ENCODE data around the gene FKBP10.
A peak's percentile ranks its signal among the peaks of the same experiment; 100 is the strongest.
"Not testable (repeated sequence)": the region's sequence is repeated elsewhere in the genome, so short reads cannot be mapped to it uniquely, and the experiment has no call there.

Gene FKBP10

DNA sequence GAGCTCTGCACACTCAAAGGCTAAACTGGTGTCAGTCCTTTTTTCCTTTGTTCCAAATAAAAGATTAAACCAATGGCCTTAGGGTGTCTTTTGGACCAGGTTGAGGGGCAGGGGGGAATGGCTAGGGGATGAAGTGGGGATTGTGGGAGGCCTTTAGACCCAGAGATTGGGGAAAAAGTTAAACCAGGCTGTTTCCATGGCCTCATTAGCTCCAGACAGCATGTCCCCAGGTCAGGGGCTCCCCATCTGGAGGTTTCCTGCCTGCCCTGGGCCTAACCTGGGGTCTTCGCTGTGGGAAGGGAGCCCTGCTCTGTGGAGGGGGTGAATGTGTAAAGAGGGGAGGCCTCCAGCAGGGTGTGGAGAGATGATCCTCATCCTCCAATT is 10.3 kb downstream of the FKBP10 start:
- TF ChIP-seq, protein P1, sequence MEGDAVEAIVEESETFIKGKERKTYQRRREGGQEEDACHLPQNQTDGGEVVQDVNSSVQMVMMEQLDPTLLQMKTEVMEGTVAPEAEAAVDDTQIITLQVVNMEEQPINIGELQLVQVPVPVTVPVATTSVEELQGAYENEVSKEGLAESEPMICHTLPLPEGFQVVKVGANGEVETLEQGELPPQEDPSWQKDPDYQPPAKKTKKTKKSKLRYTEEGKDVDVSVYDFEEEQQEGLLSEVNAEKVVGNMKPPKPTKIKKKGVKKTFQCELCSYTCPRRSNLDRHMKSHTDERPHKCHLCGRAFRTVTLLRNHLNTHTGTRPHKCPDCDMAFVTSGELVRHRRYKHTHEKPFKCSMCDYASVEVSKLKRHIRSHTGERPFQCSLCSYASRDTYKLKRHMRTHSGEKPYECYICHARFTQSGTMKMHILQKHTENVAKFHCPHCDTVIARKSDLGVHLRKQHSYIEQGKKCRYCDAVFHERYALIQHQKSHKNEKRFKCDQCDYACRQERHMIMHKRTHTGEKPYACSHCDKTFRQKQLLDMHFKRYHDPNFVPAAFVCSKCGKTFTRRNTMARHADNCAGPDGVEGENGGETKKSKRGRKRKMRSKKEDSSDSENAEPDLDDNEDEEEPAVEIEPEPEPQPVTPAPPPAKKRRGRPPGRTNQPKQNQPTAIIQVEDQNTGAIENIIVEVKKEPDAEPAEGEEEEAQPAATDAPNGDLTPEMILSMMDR (IDR thresholded peaks at IDR 0.05; ENCODE audit: low read depth, low read length): no peak
- no peak for DNase-seq (ENCODE audit: extremely low read depth, low read depth)

DNA sequence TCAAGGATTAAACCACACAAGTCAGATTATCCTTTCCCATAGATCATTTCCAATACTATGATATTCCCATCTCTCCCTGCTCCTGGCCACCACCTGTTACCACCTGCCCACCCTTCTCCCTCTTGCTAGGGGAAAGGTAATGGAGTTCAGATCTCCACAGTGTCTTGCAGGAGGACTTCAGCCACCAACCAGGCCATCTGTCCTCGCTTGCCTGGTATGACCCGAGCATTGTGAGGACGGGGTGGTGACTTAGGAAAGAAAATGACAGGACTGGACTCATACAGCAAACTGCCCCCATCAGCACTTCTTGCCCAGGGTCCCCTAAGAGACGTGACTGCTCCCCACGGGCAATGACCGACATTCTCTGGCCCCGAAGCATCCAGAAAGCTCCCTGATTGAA is 10.8 kb downstream of the FKBP10 start:
- TF ChIP-seq, protein P1 (IDR thresholded peaks at IDR 0.05; ENCODE audit: low read depth, low read length): no peak
- no peak for DNase-seq (ENCODE audit: extremely low read depth, low read depth)

DNA sequence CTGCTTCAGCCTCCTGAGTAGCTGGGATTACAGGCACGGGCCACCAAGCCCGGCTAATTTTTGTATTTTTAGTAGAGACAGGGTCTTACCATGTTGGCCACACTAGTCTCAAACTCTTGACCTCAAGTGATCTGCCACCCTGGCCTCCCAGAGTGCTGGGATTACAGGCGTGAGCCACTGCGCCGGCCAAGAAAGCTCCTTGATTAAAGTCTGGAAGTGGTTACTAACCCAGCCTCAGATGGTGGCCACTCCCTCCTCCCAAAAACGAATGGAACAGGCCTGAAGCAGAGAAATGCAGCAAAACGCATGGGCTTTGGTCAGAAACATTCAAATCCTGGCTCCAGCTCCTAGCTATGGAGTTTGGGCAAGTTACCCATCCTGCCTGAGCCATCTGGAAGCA is 11.3 kb downstream of the FKBP10 start:
- TF ChIP-seq, protein P1 (IDR thresholded peaks at IDR 0.05; ENCODE audit: low read depth, low read length): no peak
- peak; percentile 44 for DNase-seq (ENCODE audit: extremely low read depth, low read depth)

DNA sequence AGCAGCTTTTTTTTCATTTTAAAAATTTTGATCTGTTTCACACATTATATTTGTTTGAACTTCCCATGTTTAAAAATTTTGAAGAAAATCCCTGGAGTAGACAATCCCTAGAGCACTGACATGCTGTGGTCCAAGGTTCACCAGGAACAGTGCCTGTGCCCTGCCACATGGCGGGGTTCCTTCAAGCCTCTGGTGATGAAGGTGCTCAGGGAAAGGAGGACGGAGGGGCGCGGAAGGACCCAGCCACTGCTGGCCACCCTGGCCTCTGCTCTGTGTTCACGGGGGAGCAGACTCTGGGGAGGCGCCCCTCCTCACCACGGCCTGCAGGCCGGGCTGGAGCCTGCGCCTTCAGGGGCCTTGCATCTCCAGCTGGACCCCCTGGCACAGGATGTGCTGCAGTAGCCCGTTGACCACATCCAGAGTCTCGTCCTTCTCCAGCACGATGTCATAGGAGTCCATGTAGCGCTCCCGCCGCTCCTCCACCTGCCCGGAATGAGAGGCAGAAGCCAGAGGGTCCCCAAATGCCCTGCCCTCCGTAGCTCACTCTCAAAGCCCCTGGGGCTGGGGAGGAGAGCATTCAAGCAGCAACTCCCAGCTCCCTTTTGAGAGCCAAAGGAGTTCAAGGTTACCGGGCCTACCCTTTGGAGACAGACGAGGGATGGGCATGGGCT is 12.5 kb downstream of the FKBP10 start:
- no peak for DNase-seq (ENCODE audit: extremely low read depth, low read depth)
- TF ChIP-seq, protein P1 (IDR thresholded peaks at IDR 0.05; ENCODE audit: low read depth, low read length): no peak

DNA sequence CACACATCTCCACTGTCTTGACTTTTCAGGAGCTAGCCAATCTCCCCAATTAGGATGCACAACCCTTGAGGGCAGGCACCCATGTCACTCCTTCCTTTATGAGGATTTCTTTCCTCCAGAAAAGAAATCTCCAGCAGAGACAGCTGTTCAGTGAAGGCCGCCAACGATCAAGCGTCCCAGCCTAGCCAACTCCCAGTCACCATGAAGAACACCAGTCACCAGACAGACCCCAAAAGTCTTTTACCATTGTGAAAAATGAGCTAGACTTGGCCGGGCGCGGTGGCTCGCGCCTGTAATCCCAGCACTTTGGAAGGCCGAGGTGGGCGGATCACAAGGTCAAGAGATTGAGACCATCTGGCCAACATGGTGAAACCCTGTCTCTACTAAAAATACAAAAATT is 17.2 kb downstream of the FKBP10 start:
- DNase-seq (ENCODE audit: extremely low read depth, low read depth): not testable (repeated sequence)

DNA sequence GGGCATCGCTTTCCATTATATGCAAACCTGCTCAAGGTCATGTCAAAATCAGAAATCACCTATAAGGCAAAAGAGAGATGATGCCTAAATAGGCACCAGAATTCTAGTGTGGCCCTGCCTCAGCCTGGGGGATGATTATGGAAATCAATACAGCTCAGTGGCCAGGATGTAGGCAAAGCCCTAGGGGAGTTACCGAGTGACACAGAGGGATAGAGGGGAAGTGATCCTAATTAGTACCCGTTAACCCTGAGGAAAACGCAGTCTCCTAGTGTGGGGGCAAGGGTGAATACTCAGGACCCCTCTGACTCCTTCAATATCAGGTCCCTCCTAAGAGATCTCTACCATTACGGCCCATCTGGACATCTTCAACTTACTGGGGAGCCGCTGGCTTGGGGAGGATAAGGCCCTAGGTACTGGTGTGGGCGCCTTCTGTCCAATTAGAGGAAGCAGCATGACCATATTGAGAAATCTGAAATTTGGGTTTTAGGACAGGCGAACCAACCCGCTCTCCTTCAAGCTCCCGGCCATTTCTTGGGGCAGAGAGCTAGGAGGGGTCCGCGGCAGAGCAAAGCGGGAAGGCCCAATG is 22.5 kb downstream of the FKBP10 start:
- TF ChIP-seq, protein P1 (IDR thresholded peaks at IDR 0.05; ENCODE audit: low read depth, low read length): no peak
- no peak for DNase-seq (ENCODE audit: extremely low read depth, low read depth)

DNA sequence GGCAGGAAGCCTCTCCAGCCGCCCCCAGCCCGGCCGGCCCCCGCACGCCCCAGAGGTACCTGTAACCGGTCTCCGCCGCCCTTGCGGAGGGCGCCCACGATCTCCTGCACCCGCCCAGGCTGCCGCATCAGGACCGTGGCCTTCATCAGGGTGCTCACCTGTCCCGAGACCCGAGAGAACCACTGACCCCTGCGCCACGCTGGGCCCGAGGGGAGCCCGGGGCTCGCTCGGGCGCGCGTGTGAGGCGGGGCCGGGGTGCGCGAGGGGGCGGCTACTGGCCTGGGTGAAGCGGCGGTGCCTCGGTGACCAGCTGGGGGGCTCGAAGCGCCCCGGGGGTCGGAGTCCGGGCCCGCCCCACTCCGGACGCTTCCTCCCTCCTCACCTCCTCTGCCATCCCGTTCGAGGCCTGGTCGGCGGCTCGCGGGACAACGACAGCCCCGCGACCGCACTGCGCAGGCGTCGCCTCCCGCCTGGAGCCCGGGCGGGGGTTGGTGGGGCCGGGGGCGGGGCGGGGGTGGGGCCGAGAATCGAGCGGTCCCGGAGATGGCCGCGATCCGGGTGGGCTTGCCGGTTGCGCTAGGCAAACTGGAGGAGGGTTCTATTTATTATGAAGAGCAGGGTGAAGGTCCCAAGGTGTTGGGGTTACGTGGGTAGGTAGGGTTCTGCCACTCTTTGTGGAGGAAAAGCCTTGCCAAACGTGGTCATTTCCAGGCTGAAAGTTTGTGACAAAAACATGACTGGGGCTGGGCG is 23.2 kb downstream of the FKBP10 start, which contains the start of gene NT5C3B:
Gene NT5C3B, minus strand, starts transcription at position 433 of the 750 bp plus-strand sequence. Its CDS starts 39 bp downstream, at position 394.
- no peak for DNase-seq (ENCODE audit: extremely low read depth, low read depth)
- TF ChIP-seq, protein P1 (IDR thresholded peaks at IDR 0.05; ENCODE audit: low read depth, low read length): no peak

All from AG09319 (cell line).